K562 (cell line): ENCODE data around the gene SIGLEC1.

ENCODE experiments used
- BACH1 ChIP-seq: fragments of 200-800 bp; sonication (Bioruptor generic); IDR thresholded peaks from 2 replicates; pipeline ENCODE4 v1.6.1; 2016; ENCODE audit warnings: missing genetic modification characterization, missing compliant biosample characterization
- CCAR2 ChIP-seq: fragments of 200-400 bp; formaldehyde crosslinking; IDR thresholded peaks from 2 replicates; pipeline ENCODE4 v1.6.1; 2017; ENCODE audit warnings: mild to moderate bottlenecking, low read depth, low read length
- KAT7 ChIP-seq: sonication (generic); formaldehyde crosslinking; IDR thresholded peaks from 2 replicates; pipeline ENCODE4 v1.8.0; 2022; ENCODE audit warnings: missing genetic modification reagents, mild to moderate bottlenecking, borderline replicate concordance
- KDM5B ChIP-seq: fragments of 200-600 bp; sonication (generic); IDR thresholded peaks from 2 replicates; pipeline ENCODE4 v1.6.1; 2012; ENCODE audit warnings: low read depth, mild to moderate bottlenecking, moderate library complexity, low read length, control low read depth, inconsistent platforms; ENCODE audit not compliant: insufficient replicate concordance
- MAZ ChIP-seq, 2 experiments: fragments of 450-650 bp in 1 of 2; sonication (generic) in 1 of 2; formaldehyde crosslinking; IDR thresholded peaks in 1 of 2; conservative IDR thresholded peaks in 1 of 2; 2 replicates each; pipeline versions ENCODE4 v1.4.0 to v1.5.0; 2020; ENCODE audit warnings: mild to moderate bottlenecking in 1 of 2, missing genetic modification reagents in 1 of 2
- OTX1 ChIP-seq: fragments of 450-650 bp; formaldehyde crosslinking; IDR thresholded peaks from 2 replicates; pipeline ENCODE4 v1.4.0; 2022; ENCODE audit warnings: mild to moderate bottlenecking
- POLR2A ChIP-seq: fragments of 450-650 bp; conservative IDR thresholded peaks from 2 replicates; pipeline ENCODE4 v1.6.1; 2016
- SMARCC2 ChIP-seq: fragments of 450-650 bp; IDR thresholded peaks from 2 replicates; pipeline ENCODE4 v1.6.1; 2017; ENCODE audit warnings: antibody characterized with exemption, moderate library complexity, mild to moderate bottlenecking, low read depth
- TF ChIP-seq, protein P1 (sequence below), 3 experiments: IDR thresholded peaks in 2 of 3; conservative IDR thresholded peaks in 1 of 3; 2 replicates each; pipeline ENCODE4 v1.5.1; 2011 to 2012; ENCODE audit warnings: low read length in 3 of 3, mild to moderate bottlenecking in 3 of 3, control low read depth in 2 of 3, improper control_type of control experiment in 1 of 3, inconsistent platforms in 1 of 3, low read depth in 1 of 3, mixed read lengths in 1 of 3, moderate library complexity in 1 of 3; ENCODE audit not compliant: insufficient read depth in 2 of 3
- TF ChIP-seq, protein P2 (sequence below): sonication (generic); formaldehyde crosslinking; IDR thresholded peaks from 2 replicates; pipeline ENCODE4 v1.8.1; 2023; ENCODE audit warnings: mild to moderate bottlenecking, missing genetic modification reagents

DNA sequence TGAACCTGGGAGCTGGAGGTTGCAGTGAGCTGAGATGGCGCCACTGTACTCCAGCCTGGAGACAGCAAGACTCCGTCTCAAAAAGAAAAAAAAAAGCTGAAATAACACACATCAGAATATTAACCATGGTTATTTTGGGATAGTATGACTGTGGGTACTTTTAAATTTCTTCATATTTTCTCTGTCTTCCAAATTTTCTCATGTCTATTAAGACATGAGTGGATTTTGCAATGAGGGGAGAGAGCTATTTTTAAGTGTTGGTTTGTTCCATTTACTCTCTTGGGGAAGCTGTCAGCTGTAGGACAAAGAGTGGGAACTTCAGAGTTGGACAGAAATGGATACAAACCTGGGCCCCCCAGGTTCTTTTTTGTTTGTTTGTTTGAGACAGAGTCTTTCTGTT is 44.9 kb upstream of the SIGLEC1 start:
- TF ChIP-seq KDM5B (no peak), BACH1 (no peak), KAT7 (no peak), POLR2A (no peak), CCAR2 (no peak), SMARCC2 (no peak), OTX1 (CRISPR knock-in tag) (no peak), MAZ (CRISPR knock-in tag; conservative IDR thresholded peaks at IDR 0.05 in 1 of 2, IDR thresholded peaks at IDR 0.05 in 1 of 2) (no peak)
- TF ChIP-seq, protein P1, sequence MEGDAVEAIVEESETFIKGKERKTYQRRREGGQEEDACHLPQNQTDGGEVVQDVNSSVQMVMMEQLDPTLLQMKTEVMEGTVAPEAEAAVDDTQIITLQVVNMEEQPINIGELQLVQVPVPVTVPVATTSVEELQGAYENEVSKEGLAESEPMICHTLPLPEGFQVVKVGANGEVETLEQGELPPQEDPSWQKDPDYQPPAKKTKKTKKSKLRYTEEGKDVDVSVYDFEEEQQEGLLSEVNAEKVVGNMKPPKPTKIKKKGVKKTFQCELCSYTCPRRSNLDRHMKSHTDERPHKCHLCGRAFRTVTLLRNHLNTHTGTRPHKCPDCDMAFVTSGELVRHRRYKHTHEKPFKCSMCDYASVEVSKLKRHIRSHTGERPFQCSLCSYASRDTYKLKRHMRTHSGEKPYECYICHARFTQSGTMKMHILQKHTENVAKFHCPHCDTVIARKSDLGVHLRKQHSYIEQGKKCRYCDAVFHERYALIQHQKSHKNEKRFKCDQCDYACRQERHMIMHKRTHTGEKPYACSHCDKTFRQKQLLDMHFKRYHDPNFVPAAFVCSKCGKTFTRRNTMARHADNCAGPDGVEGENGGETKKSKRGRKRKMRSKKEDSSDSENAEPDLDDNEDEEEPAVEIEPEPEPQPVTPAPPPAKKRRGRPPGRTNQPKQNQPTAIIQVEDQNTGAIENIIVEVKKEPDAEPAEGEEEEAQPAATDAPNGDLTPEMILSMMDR (IDR thresholded peaks at IDR 0.05 in 2 of 3, conservative IDR thresholded peaks at IDR 0.05 in 1 of 3; ENCODE audit: insufficient read depth in 2 of 3, low read depth in 1 of 3, low read length in 3 of 3) = no peak
- TF ChIP-seq, protein P2, sequence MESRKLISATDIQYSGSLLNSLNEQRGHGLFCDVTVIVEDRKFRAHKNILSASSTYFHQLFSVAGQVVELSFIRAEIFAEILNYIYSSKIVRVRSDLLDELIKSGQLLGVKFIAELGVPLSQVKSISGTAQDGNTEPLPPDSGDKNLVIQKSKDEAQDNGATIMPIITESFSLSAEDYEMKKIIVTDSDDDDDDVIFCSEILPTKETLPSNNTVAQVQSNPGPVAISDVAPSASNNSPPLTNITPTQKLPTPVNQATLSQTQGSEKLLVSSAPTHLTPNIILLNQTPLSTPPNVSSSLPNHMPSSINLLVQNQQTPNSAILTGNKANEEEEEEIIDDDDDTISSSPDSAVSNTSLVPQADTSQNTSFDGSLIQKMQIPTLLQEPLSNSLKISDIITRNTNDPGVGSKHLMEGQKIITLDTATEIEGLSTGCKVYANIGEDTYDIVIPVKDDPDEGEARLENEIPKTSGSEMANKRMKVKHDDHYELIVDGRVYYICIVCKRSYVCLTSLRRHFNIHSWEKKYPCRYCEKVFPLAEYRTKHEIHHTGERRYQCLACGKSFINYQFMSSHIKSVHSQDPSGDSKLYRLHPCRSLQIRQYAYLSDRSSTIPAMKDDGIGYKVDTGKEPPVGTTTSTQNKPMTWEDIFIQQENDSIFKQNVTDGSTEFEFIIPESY = no peak
